GM21619 (cell line): ENCODE results near the gene ABCC6.
"Not testable (repeated sequence)": the region's sequence is repeated elsewhere in the genome, so short reads cannot be mapped to it uniquely, and the experiment has no call there.

Source experiments
- ATAC-seq: cut with Tn5 transposase; IDR thresholded peaks from one replicate; pipeline ENCODE4 v1.9.1; 2021; ENCODE audit not compliant: unreplicated experiment

The ABCC6 gene

DNA sequence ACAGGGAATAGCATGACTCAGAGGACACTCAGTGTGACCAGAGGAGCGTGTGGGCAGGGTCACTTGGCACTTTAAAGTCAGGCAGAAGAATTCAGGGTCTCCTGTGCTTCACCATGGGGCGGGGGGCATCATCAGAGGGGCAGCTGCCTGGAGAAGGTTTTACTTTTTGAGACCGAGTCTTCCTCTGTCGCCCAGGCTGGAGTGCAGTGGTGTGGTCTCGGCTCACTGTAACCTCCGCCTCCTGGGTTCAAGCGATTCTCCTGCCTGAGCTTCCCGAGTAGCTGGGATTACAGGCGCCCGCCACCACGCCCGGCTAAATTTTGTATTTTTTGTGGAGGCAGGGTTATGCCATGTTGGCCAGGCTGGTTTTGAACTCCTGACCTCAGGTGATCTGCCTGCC lies 32.3 kb downstream of the ABCC6 start:
- ATAC-seq: not testable (repeated sequence)

- no peak for ATAC-seq
These were observed 32.7 kb downstream of the ABCC6 start for GRCh38 chr16:16190546-16190945.

- no peak for ATAC-seq
These were observed 33.5 kb downstream of the ABCC6 start for GRCh38 chr16:16189842-16190241.

- ATAC-seq: no peak
These were observed 34.5 kb downstream of the ABCC6 start for GRCh38 chr16:16188827-16189226.

GRCh38 chr16:16186820-16187219 lies 36.5 kb downstream of the ABCC6 start:
- no peak for ATAC-seq

DNA sequence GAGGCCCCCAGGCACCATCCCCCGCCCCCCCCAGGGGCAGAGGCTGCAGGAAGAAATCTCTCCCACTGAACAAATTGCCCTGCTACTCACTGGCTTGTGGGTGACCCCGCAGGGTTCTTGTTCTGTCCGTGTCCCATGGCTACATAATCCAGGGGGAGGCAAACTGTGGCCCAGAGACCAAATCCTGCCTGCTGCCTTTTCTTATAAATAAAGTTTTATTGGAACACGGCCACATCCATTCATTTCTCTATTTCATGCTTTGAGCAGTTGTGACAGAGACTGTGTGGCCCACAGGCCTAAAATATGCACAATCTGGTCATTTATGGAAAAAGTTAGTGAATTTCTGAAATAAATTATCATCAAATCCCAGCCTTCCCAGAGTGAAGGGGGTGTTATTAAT lies 38.2 kb downstream of the ABCC6 start:
- ATAC-seq: no peak

DNA sequence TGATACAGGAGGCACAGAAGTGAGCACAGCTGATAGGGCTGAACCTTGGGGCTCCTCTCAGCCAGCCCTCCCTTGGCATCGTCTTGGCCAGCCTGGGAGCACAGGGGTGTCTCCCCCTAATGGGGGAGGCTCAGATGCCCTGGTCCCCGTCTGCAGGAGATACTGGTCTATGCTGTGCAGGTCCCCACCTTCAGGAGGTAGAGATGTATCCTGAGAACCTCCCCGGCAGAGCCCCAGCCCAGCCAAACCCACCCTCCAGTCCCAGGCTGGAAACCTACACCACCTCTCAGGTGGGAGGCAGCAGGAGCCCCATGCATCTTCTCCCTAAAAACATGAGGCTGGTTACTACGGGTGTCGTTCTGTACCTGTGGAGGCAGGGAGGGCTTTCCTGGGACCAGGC lies 38.7 kb downstream of the ABCC6 start:
- no peak for ATAC-seq

- ATAC-seq: no peak
These were observed 39.7 kb downstream of the ABCC6 start for GRCh38 chr16:16183562-16183961.

GRCh38 chr16:16182918-16183317 lies 40.4 kb downstream of the ABCC6 start:
- no peak for ATAC-seq

DNA sequence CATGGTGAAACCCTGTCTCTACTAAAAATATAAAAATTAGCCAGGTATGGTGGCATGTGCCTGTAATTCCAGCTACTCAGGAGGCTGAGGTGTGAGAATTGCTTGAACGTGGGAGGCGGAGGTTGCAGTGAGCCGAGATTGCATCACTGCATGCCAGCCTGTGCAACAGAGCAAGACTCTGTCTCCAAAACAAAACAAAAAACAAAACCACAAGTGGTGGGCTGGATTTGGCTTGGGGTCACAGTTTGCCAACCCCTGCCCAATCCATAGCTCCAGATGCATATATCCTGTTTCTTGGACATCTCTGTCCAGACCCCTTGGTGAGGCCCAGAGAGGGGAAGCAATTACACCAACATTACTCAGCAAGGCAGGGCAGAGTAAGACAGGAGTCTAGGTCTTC lies 41.5 kb downstream of the ABCC6 start:
- not testable (repeated sequence) for ATAC-seq

GRCh38 chr16:16178455-16179162 lies 44.7 kb downstream of the ABCC6 start:
- no peak for ATAC-seq

DNA sequence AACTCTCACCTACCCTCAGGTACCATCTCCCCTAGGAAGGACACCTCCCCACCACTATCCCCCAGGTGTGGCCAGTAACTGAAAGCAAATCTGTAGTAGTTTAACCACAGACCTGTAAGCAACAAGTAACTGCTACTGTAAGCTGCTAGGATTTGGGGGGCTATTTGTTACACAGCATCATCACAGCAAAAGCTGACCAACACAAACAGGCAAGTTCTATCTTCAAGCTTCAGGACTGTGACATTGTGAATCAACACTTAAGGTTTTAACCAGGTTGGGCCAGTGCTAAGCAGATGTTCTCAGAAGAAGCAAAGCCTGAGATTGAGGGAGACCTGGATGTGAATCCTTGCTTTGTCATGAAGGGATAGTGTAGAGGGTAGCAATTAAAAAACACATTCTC lies 47.0 kb downstream of the ABCC6 start:
- ATAC-seq: no peak

DNA sequence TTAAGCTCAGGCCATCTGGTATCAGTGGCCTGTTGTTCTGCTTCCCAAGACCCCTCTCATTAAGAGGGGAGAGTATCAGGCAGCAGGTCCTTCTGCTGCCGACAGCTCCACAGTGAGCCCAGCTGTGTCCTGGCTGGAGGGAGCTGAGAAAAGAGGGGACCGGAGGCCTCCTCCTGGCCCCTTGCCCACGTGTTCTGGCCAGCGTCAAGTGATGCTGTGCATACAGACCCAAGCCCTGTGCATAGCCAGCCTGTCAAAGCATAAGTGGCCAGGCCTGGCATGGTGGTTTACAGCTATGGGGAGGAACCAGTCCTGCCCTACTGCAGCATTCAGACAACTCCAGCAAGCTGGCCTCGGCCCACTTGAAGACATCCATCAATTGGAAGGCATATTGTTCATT lies 48.0 kb downstream of the ABCC6 start:
- no peak for ATAC-seq

DNA sequence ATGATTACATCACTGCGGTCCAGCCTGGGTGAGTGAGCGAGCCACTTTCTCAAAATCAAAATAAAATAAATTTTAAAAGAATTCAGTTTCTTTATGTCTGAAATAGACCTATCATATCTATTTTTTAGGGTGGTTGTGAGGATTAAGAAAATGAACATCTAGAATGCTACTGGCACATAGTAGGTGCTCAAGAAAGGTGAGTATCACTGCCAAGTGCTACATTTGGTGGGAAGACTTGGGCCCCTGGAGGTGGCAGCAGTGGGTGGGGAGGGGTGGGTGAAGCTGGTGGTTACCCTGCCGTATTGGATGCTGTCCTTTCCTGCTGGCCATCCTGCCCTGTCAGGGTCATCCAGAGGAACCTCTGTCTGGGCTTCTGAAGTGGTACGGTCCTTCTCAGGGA lies 50.3 kb downstream of the ABCC6 start:
- no peak for ATAC-seq

GRCh38 chr16:16171332-16171919 lies 51.9 kb downstream of the ABCC6 start:
- no peak for ATAC-seq

DNA sequence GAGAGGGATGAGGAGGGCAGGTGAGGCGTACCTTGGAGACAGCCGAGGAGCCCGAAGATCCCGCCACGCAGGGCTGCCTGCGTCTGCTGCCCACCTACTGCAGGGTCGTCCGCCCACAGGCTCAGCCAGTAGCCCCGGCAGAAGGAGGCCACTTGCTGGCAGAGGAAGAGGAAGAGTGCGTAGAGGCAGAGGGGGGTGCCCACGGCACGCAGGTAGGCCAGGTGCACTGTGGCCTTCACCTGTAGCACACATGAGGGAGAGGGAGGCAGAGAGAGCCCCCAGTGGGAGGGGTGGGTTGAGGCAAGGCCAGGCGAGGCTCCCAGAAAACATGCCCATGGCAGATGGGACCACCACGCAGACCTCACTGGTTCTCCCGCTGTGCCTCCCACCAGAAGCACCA lies 53.7 kb downstream of the ABCC6 start:
- ATAC-seq: no peak

GRCh38 chr16:16168431-16168830 lies 54.9 kb downstream of the ABCC6 start:
- no peak for ATAC-seq

GRCh38 chr16:16167927-16168326 lies 55.4 kb downstream of the ABCC6 start:
- ATAC-seq: no peak

DNA sequence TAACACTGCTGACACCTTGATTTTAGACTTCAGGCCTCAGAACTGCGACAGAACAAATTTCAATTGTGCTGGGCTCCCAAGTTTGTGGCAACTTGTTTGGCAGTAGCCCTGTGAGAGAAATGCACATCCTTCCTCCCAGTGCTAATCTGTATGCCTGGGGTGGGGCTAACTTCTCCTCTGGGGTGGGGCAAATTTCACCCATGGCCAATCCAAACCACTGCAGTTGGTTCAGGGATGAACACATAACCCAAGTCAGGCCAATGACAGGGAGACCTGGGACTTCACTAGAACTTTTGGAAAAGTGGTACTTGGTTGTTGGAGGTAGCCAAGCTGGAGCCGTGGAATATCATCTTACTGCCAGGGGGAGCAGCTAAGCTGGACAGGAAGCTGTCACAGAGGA lies 56.3 kb downstream of the ABCC6 start:
- ATAC-seq: no peak

- no peak for ATAC-seq
These were observed 57.2 kb downstream of the ABCC6 start for GRCh38 chr16:16166085-16166484.

GRCh38 chr16:16164243-16164642 lies 59.1 kb downstream of the ABCC6 start:
- no peak for ATAC-seq

DNA sequence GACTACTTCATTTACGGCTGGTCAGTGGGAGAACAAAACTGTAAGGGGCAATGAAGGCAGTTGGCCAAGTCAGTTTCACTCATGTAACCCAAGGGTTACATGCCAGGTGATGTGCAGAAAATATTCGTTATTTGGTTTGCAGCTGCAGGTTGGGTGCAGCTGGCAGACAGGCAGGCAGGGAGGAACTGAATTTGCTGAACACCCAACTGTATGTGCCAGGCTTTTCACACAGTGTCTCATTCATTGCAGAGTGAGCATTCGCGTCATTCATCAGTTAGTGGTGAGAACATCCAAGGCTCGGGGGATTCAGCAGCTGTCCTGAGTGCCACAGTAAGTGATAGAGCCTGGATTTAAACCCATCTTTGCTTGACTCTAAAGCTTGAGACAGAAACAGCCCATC lies 59.7 kb downstream of the ABCC6 start:
- ATAC-seq: no peak

DNA sequence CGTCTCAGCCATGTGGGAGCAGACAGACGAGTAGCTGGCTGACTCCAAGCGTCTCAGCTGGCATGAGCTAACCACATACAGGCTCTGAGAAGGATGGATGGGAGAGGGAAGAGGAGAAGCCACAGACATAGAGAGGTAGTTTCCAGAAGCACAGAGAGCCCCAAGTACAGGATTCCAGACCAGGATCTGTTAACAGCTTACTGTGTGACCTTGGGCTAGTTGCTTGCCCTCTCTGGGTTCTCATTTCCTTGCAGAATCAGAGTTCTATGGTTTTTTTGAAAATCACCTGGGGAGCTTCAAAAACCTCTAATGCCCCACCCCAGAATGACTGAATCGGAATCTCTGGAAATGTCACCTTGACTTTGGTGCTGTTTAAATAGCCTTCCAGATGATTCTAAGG lies 60.2 kb downstream of the ABCC6 start:
- no peak for ATAC-seq
